Pulmonary artery endothelial cell (primary cell): Measurements from ENCODE around the gene FAM118A. TPM values are rescaled to one million over a fixed set of nuclear protein-coding genes. Genes with fewer than 3 reads are reported as not detected.
"Not testable (repeated sequence)": the region's sequence is repeated elsewhere in the genome, so short reads cannot be mapped to it uniquely, and the experiment has no call there.

Experiments
- DNase-seq: peaks from one replicate; pipeline ENCODE4 v3.0.0-alpha.2; 2011; ENCODE audit warnings: low read depth, low spot score
- total RNA-seq: library from RNA; depleted of rRNA; stranded (reverse); fragments of >200 nt; gene quantifications from 2 replicates; pipeline ENCODE4 v1.2.3, GENCODE V29; 2014

Gene FAM118A
- total RNA-seq, 1 donor from 2014 or later, result 14.2 TPM

DNA sequence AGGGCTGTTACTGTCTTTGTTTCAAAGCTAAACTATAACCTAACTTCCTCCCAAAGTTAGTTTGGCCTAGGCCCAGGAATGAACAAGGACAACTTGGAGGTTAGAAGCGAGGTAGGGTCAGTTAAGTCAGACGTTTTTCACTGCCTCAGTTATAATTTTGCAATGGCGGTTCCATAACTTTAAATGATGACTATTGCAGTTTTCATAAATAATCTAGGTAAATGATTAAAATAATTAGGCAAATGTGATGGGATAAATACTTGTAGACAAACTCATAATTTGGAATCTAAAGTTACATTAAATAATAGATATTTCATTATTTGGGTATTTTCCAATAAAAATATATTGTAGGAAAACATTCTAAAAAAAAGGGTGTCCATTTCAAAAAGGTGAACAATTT, 63.9 kb downstream of the FAM118A start:
- not testable (repeated sequence) for DNase-seq

DNA sequence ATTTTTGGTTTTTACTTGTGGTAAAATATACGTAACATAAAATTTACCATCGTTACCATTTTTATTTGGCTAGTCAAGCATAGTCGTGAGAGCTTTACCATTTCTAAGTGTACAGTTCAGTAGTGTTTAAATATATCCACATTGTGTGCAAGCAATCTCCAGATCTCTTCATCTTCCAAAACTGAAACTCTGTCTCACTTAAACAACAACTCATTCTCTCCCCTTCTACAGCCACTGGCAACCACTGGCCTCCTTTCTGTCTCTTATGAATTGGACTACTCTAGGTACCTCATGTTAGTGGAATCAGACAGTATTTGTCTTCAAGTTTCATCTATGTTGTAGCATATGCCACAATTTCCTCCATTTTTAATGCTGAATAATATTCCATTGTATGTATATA, 66.3 kb downstream of the FAM118A start:
- no peak for DNase-seq

DNA sequence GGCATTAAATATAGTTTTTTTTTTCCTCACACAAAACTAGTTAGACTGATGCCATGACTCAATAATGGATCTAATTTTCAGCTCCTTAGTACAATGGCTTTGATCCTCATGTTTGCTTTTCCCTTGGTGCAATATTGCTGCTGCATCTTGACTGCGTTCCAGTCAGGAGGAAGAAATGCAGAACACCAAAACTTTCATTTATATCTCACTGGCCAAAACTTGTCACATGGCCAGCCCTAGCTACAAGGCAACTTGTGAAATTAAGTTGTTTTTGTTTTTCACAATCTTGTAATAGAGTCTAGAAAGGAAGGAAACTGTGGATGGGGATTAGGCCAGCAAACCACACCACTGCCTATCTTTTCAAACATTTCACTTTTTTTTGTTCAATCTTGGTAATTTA, 67.0 kb downstream of the FAM118A start:
- no peak for DNase-seq

DNA sequence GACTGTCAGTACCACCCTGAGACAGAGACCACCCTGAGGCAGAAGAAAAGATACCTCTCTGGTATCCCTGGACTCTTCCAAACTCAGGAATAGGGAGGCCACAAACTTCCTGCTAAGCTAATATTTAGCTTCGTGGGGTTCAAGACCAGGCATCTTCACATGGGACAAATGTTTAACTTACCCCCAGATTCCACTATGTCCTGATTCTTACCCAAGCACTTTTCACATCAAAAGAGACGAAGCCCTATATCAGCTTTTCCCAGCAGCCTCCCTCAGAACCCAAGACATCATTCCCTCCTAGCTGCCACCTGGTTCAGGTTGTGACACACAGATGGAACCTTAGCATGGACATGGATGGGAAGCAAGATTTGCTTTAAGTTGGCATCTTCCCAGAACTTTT, 71.6 kb downstream of the FAM118A start:
- no peak for DNase-seq

DNA sequence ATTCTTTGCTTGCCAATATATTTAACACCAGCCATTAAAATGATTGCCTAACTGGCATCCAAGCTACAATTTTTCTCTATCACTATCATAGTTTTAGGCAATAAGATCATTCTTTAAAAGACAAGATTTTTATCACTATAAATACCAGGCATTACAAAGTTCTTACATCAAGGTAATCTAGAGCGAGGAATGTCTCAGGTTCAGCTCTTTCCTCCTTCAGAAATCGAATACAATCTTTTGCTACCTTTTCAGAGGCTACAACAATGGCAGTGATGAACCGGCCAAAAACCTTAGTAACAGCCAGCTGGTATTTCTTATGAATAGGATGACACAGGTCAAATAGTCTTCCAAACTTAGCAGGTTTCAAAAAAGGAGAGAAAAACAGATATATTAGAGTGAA, 79.8 kb downstream of the FAM118A start:
- DNase-seq, result no peak

Other genes with a start within 250 kb of the FAM118A start
- 73.9 and 93.3 TPM in 2 replicates for gene NUP50, start 146.0 kb upstream of the FAM118A start, total RNA-seq
- 43.4 and 60.9 TPM in 2 replicates for gene KIAA0930, start 69.0 kb upstream of the FAM118A start, total RNA-seq
- not detected in 2 replicates for gene UPK3A, start 25.0 kb upstream of the FAM118A start, total RNA-seq
- gene SMC1B, start 103.7 kb downstream of the FAM118A start, total RNA-seq, result under 0.01 and 0.04 TPM in 2 replicates
- gene RIBC2, start 103.8 kb downstream of the FAM118A start, total RNA-seq, result 0.86 and 1.7 TPM in 2 replicates
- gene FBLN1, start 192.9 kb downstream of the FAM118A start, total RNA-seq, result 0.13 and 0.35 TPM in 2 replicates